ENCODE data around the gene BIRC3. TPM values are rescaled to one million over a fixed set of nuclear protein-coding genes. Genes with fewer than 3 reads are reported as not detected.

Gene BIRC3
- total RNA-seq, 4 donors from 2014 or later: 1.7 to 2.5 (median 2.0) TPM

DNA sequence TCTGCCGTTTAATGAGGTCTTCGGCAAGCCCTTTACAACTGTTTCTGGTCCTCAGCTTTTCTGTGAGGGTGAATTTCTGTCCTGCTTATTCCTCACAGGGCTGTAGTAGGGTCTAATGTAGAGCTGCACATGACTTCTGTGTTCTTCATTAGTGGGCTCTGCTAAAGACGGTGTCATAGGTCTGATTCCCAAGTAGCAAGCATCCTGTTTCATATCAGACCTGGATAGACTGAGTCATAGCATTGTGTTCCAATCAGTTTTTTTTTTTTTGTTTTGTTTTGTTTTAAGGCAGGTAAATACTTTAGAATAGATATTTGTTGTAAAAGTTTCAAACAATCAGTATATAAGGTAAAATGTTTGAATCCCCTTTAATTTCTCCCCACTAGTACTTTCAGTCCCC, 65.1 kb downstream of the BIRC3 start:
- in situ Hi-C loops (cut with MboI; ENCODE audit: low sequenced_read_pairs in 4 of 4): loop anchor here in 2 of 4 donors (10.0 to 25.0 kb wide), 2 partner anchors 105 to 112 kb away; no protein-coding TSS in a partner anchor
- Histone ChIP-seq H3K36me3 (peaks cover 0 to 69% of the 10 kb centered on the region in 2 donors), H3K9me3 (no peaks in the 10 kb centered on the region), H3K27ac (no peak overlapping the region), H3K27me3 (no peaks in the 10 kb centered on the region), H3K4me3 (no peak overlapping the region), H3K4me1 (no peaks in the 10 kb centered on the region)
- TF ChIP-seq, protein P1, sequence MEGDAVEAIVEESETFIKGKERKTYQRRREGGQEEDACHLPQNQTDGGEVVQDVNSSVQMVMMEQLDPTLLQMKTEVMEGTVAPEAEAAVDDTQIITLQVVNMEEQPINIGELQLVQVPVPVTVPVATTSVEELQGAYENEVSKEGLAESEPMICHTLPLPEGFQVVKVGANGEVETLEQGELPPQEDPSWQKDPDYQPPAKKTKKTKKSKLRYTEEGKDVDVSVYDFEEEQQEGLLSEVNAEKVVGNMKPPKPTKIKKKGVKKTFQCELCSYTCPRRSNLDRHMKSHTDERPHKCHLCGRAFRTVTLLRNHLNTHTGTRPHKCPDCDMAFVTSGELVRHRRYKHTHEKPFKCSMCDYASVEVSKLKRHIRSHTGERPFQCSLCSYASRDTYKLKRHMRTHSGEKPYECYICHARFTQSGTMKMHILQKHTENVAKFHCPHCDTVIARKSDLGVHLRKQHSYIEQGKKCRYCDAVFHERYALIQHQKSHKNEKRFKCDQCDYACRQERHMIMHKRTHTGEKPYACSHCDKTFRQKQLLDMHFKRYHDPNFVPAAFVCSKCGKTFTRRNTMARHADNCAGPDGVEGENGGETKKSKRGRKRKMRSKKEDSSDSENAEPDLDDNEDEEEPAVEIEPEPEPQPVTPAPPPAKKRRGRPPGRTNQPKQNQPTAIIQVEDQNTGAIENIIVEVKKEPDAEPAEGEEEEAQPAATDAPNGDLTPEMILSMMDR (IDR thresholded peaks at IDR 0.05 in 4 of 5, conservative IDR thresholded peaks at IDR 0.05 in 1 of 5): no peak
- no peak for TF ChIP-seq POLR2A (IDR thresholded peaks at IDR 0.05)
- ATAC-seq (no peak), DNase-seq (no peak)
- intact Hi-C loops (cut with DNase I; ENCODE audit: low total_unique reads): no loop called here

DNA sequence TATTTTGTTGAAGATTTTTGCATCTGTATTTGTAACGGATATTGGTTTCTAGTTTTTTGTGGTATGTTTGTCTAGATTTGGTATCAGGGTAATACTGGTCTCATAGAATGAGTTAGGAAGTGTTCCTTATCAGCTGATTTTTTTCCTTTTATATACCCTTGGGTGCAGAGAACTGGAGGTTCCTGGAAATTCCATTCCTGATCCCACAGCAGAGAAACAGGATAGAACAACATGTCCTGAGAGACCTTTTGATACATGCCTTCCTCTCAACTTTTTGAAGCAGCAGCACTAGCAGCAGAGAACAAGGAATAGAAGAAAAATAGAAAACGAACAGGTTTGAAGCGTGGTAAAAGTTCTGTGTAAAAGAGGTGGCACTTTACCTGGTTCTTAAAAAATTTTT, 66.6 kb downstream of the BIRC3 start:
- intact Hi-C loops (cut with DNase I; ENCODE audit: low total_unique reads): no loop called here

DNA sequence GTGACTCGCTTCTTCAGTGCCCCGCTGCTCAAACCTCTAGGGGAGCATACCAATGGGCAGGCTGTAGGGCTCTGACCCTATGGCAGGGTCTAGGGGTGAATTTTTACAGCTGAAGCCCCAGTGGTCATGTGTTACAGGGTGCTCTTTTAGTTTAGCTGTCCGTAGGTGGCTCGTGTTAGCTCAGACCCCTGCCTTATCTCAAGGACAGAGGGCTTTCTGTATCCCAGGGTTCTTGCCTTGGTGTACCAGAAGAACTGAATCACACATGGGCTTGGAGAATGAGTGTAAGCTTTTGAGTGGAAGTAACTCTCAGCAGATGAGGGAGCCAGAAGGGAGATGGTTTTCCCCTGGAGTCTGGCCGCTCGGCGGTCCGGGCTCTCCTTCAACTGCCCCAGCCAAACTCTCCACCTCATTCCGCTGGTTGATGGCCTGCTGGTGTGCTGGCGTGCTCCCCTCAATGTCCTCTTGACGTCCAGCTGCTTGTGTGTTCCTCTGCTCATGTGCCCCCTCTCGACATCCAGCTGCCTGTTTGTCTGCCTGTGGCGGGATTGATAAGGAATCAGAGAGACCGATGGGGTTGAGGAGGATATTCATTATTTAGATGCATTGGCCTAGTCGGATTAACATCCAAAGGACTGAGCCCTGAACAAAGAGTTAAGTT, 67.3 kb downstream of the BIRC3 start:
- Histone ChIP-seq H3K9me3 (no peaks in the 10 kb centered on the region), H3K27me3 (no peaks in the 10 kb centered on the region), H3K4me3 (no peak overlapping the region), H3K4me1 (no peaks in the 10 kb centered on the region), H3K36me3 (peaks cover 0 to 67% of the 10 kb centered on the region in 2 donors), H3K27ac (peak overlapping the region in 3 of 4 donors; percentile 19 to 28 (median 27))
- DNase-seq (no peak), ATAC-seq (no peak)
- intact Hi-C loops (cut with DNase I; ENCODE audit: low total_unique reads) (no loop called here), in situ Hi-C loops (cut with MboI; ENCODE audit: low sequenced_read_pairs in 4 of 4) (loop anchor here in 3 of 4 donors (5.0 to 25.0 kb wide), 3 partner anchors 103 to 113 kb away; no protein-coding TSS in a partner anchor)
- no peak for TF ChIP-seq POLR2A (IDR thresholded peaks at IDR 0.05)
- TF ChIP-seq, protein P1 (IDR thresholded peaks at IDR 0.05 in 4 of 5, conservative IDR thresholded peaks at IDR 0.05 in 1 of 5): no peak

More for the DNA sequence above, 66.6 kb downstream of the BIRC3 start:
- TF ChIP-seq, protein P1 (IDR thresholded peaks at IDR 0.05 in 4 of 5, conservative IDR thresholded peaks at IDR 0.05 in 1 of 5): no peak
- TF ChIP-seq POLR2A (IDR thresholded peaks at IDR 0.05): no peak
- Histone ChIP-seq H3K27me3 (no peaks in the 10 kb centered on the region), H3K4me3 (no peak overlapping the region), H3K4me1 (no peaks in the 10 kb centered on the region), H3K36me3 (peaks cover 0 to 67% of the 10 kb centered on the region in 2 donors), H3K9me3 (no peaks in the 10 kb centered on the region), H3K27ac (peak overlapping the region in 3 of 4 donors; percentile 19 to 28 (median 27))
- ATAC-seq: peak in 1 of 2 donors; percentile 30
- in situ Hi-C loops (cut with MboI; ENCODE audit: low sequenced_read_pairs in 4 of 4): loop anchor here in 2 of 4 donors (10.0 to 25.0 kb wide), 2 partner anchors 103 to 111 kb away; no protein-coding TSS in a partner anchor
- no peak for DNase-seq

DNA sequence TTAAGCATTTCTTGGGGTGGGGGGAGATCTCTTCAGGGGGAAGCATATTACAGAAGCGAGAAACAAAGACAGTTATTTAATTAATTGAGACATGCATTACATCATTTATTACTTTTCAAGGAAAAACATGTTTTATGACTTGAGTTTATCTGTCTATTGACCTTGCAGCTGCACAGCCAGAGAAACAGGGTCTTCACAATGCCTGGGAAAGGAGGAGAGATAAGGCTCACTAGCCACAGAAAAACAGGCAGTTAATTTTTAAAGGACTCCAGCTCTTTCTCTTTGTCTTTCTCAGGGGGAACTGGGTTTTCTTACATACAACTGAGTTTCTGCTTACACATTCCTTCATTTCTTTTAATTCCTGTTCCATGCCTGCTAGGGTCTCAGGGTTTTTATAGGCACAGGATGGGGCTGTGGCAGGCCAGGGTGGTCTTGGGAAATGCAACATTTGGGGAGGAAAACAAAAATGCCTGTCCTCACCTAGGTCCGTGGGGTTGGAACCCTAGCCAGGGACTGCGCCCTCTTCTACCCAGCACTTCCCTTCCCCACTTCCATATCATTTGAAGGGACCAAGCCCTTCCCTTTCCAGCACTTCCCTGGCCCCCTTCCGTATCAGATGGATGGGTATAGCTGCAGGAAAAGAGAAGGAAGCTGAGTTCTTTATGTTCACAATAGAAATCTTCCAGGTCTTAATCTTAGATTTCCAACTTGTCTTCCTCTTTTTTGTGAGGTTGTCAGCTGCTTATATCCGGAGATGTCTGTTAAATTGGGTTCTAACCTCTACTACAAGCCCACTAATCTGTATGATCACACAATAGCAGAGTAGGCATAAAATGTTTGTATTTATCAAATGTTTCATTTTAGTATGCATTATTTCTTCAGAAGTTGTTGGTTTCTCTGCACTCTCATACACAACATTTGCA, 68.1 kb downstream of the BIRC3 start:
- DNase-seq (no peak), ATAC-seq (no peak)
- in situ Hi-C loops (cut with MboI; ENCODE audit: low sequenced_read_pairs in 4 of 4): loop anchor here in 3 of 4 donors (5.0 to 25.0 kb wide), 3 partner anchors 102 to 112 kb away; no protein-coding TSS in a partner anchor
- Histone ChIP-seq H3K36me3 (peaks cover 0 to 60% of the 10 kb centered on the region in 2 donors), H3K9me3 (no peaks in the 10 kb centered on the region), H3K4me1 (no peaks in the 10 kb centered on the region), H3K27me3 (no peaks in the 10 kb centered on the region), H3K27ac (no peak overlapping the region), H3K4me3 (no peak overlapping the region)
- intact Hi-C loops (cut with DNase I; ENCODE audit: low total_unique reads): no loop called here
- TF ChIP-seq, protein P1 (IDR thresholded peaks at IDR 0.05 in 4 of 5, conservative IDR thresholded peaks at IDR 0.05 in 1 of 5): no peak
- no peak for TF ChIP-seq POLR2A (IDR thresholded peaks at IDR 0.05)
